ACC112 (cell line): ENCODE data around the gene KRT33A.

Experiments used
- H2AFZ ChIP-seq: fragments of 200-600 bp; sonication (generic); one replicate; pipeline ENCODE4 v1.6.0; 2017; ENCODE audit warnings: antibody characterized with exemption, low read length; ENCODE audit not compliant: unreplicated experiment
- H3K27ac ChIP-seq: fragments of 200-600 bp; sonication (generic); 2 replicates; pipeline ENCODE4 v1.5.1; 2014; ENCODE audit warnings: low read depth, mild to moderate bottlenecking, antibody characterized with exemption, low read length, moderate library complexity
- H3K27me3 ChIP-seq: fragments of 200-600 bp; sonication (generic); 2 replicates; pipeline ENCODE4 v1.6.1; 2014; ENCODE audit warnings: mild to moderate bottlenecking, antibody characterized with exemption, low read length, moderate library complexity, mixed read lengths; ENCODE audit not compliant: insufficient read depth
- H3K36me3 ChIP-seq: fragments of 200-600 bp; sonication (generic); 2 replicates; pipeline ENCODE4 v1.6.1; 2016; ENCODE audit warnings: mild to moderate bottlenecking, antibody characterized with exemption, low read length, moderate library complexity, mixed read lengths; ENCODE audit not compliant: insufficient read depth
- H3K4me1 ChIP-seq: fragments of 200-600 bp; sonication (generic); one replicate; pipeline ENCODE4 v1.6.1; 2016; ENCODE audit warnings: low read length, mixed read lengths; ENCODE audit not compliant: insufficient read depth, unreplicated experiment, control insufficient read depth
- H3K4me3 ChIP-seq: fragments of 200-600 bp; sonication (generic); 2 replicates; pipeline ENCODE4 v1.5.1; 2014; ENCODE audit warnings: mild to moderate bottlenecking, low read depth, low read length
- H3K79me2 ChIP-seq: fragments of 200-600 bp; sonication (generic); one replicate; pipeline ENCODE4 v1.6.0; 2016; ENCODE audit warnings: low read length; ENCODE audit not compliant: control insufficient read depth, unreplicated experiment, insufficient read depth

KRT33A gene

GRCh38 chr17:41301204-41301790 is 49.3 kb downstream of the KRT33A start:
- Histone ChIP-seq H3K4me3 (no peak overlapping the region), H3K36me3 (no peaks in the 10 kb centered on the region), H3K4me1 (no peaks in the 10 kb centered on the region), H3K27me3 (no peaks in the 10 kb centered on the region), H3K27ac (no peak overlapping the region), H3K79me2 (no peaks in the 10 kb centered on the region), H2AFZ (no peak overlapping the region)

DNA sequence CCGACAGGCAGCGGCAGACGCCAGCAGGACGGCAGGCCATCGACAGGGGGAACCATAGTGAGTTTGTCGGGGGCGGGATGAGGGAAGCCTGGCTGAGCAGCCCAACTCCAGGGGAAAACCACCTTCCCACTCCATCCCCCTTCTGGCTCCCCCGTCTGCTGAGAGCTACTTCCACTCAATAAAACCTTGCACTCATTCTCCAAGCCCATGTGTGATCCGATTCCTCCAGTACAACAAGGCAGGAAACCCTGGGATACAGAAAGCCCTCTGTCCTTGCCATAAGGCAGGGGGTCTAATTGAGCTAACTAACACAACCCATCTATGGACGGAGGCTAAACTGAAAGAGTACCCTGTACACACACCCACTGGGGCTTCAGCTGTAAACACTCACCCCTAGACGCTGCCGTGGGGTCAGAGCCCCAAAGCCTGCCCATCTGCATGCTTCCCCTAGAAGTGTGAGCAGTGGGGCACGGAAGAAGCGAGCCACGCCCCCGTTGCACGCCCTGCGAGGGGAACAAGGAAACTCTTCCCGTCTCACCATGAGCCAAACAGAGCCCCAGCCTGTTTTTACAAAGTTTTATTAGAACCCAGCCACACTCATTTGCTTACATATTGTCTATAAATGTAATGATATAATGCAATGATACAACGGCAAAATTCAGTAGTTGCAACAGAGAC is 52.0 kb downstream of the KRT33A start:
- no peak overlapping the region for H3K27ac ChIP-seq
- no peaks in the 10 kb centered on the region for H3K79me2 ChIP-seq
- no peaks in the 10 kb centered on the region for H3K27me3 ChIP-seq
- H2AFZ ChIP-seq, result no peak overlapping the region
- no peak overlapping the region for H3K4me3 ChIP-seq
- H3K4me1 ChIP-seq, result no peaks in the 10 kb centered on the region
- H3K36me3 ChIP-seq, result no peaks in the 10 kb centered on the region

- H3K4me3 ChIP-seq, result no peak overlapping the region
- H3K4me1 ChIP-seq, result no peaks in the 10 kb centered on the region
- no peaks in the 10 kb centered on the region for H3K27me3 ChIP-seq
- no peaks in the 10 kb centered on the region for H3K36me3 ChIP-seq
- H3K27ac ChIP-seq, result no peak overlapping the region
- H2AFZ ChIP-seq, result no peak overlapping the region
- no peaks in the 10 kb centered on the region for H3K79me2 ChIP-seq
Measured at GRCh38 chr17:41296846-41297245, 53.8 kb downstream of the KRT33A start.
